ENCODE measurements around the gene TMEM45B. TPM values are rescaled to one million over a fixed set of nuclear protein-coding genes. Genes with fewer than 3 reads are reported as not detected.

The TMEM45B gene
- 0.18 TPM in 1 of 2 replicates, not detected in the other for total RNA-seq

GRCh38 chr11:129815596-129816461 lies at the start of gene TMEM45B:
Gene TMEM45B, plus strand, starts transcription at chr11:129815848. Its CDS starts 36,635 bp downstream, at chr11:129852483.

GRCh38 chr11:129895126-129896041 lies 79.7 kb downstream of the TMEM45B start, which contains the start of gene NFRKB:
Gene NFRKB, minus strand, starts transcription at chr11:129895578. Its CDS starts 2,729 bp downstream, at chr11:129892849.

Other genes with a start within 250 kb of the TMEM45B start
- 14.5 and 17.6 TPM in 2 replicates for gene NFRKB, start 79.7 kb downstream of the TMEM45B start, total RNA-seq
- 4.4 and 5.1 TPM in 2 replicates for gene PRDM10, start 187.0 kb downstream of the TMEM45B start, total RNA-seq

Measured in endothelial cell of coronary artery (primary cell).